LNCaP clone FGC (cell line): Measurements from ENCODE around the gene ARRB1.
"Not testable (repeated sequence)": the region's sequence is repeated elsewhere in the genome, so short reads cannot be mapped to it uniquely, and the experiment has no call there.

Source experiments
- DNase-seq: peaks from one replicate; pipeline ENCODE4 v3.0.0-alpha.2; 2011; ENCODE audit warnings: low read depth
- H3K4me3 ChIP-seq: 2 replicates; pipeline ENCODE4 v1.5.1; 2011; ENCODE audit warnings: mild to moderate bottlenecking, low read depth, low read length, control low read depth
- CTCF ChIP-seq: IDR thresholded peaks from 2 replicates; pipeline ENCODE4 v1.5.1; 2012; ENCODE audit warnings: mild to moderate bottlenecking; ENCODE audit not compliant: control insufficient read depth, insufficient read depth; ENCODE audit errors: extremely low read depth

ARRB1 gene

GRCh38 chr11:75380716-75381420, 29.4 kb upstream of the ARRB1 start:
- no peak overlapping the region for H3K4me3 ChIP-seq
- DNase-seq = no peak
- TF ChIP-seq CTCF = no peak

- H3K4me3 ChIP-seq = no peak overlapping the region
- no peak for TF ChIP-seq CTCF
- no peak for DNase-seq
Observed at GRCh38 chr11:75380245-75380644, 28.8 kb upstream of the ARRB1 start.

GRCh38 chr11:75378776-75379175, 27.3 kb upstream of the ARRB1 start:
- not testable (repeated sequence) for H3K4me3 ChIP-seq, DNase-seq

GRCh38 chr11:75376175-75376574, 24.7 kb upstream of the ARRB1 start:
- no peak overlapping the region for H3K4me3 ChIP-seq
- TF ChIP-seq CTCF = 0 out of 2 replicates have a peak, but pooled peaks have one; percentile 2
- DNase-seq = no peak

- TF ChIP-seq CTCF = no peak
- DNase-seq = no peak
- H3K4me3 ChIP-seq = no peak overlapping the region
Observed at GRCh38 chr11:75375626-75376025, 24.2 kb upstream of the ARRB1 start.

- DNase-seq = no peak
- TF ChIP-seq CTCF = no peak
- no peak overlapping the region for H3K4me3 ChIP-seq
Observed at GRCh38 chr11:75374646-75375045, 23.2 kb upstream of the ARRB1 start.

- TF ChIP-seq CTCF = no peak
- H3K4me3 ChIP-seq = no peak overlapping the region
- DNase-seq = no peak
Observed at GRCh38 chr11:75373201-75373600, 21.7 kb upstream of the ARRB1 start.
